SKM-1 treated with dmso at 0.1 percent for 144 hours (cell line): ENCODE results near the gene MYLK.
"Not testable (repeated sequence)": the region's sequence is repeated elsewhere in the genome, so short reads cannot be mapped to it uniquely, and the experiment has no call there.

Experiments
- DNase-seq: peaks from one replicate; lab custom pipeline; 2025; ENCODE audit not compliant: unreplicated experiment; lab: John Stamatoyannopoulos, UW

The MYLK gene

GRCh38 chr3:123884203-123884831, at the start of gene MYLK:
Gene MYLK, minus strand, starts transcription at chr3:123884332. Its CDS starts 90,491 bp downstream, at chr3:123793841.
- DNase-seq: peak; percentile 79

GRCh38 chr3:123930445-123930844, 46.3 kb upstream of the MYLK start:
- DNase-seq: no peak

GRCh38 chr3:123929325-123929724, 45.2 kb upstream of the MYLK start:
- DNase-seq: no peak

GRCh38 chr3:123926396-123926795, 42.3 kb upstream of the MYLK start:
- DNase-seq: no peak

- no peak for DNase-seq
These were observed 36.7 kb upstream of the MYLK start for GRCh38 chr3:123920868-123921267.

- no peak for DNase-seq
These were observed 36.3 kb upstream of the MYLK start for GRCh38 chr3:123920383-123920782.

GRCh38 chr3:123919353-123919752, 35.2 kb upstream of the MYLK start:
- no peak for DNase-seq

GRCh38 chr3:123914829-123915228, 30.7 kb upstream of the MYLK start:
- DNase-seq: no peak

GRCh38 chr3:123909785-123910184, 25.7 kb upstream of the MYLK start:
- no peak for DNase-seq

- DNase-seq: no peak
These were observed 23.6 kb upstream of the MYLK start for GRCh38 chr3:123907720-123908119.

GRCh38 chr3:123899300-123899865, 15.3 kb upstream of the MYLK start:
- no peak for DNase-seq

GRCh38 chr3:123893012-123893411, 8.9 kb upstream of the MYLK start:
- no peak for DNase-seq

- no peak for DNase-seq
These were observed 8.1 kb upstream of the MYLK start for GRCh38 chr3:123892195-123892594.

GRCh38 chr3:123890991-123891390, 6.9 kb upstream of the MYLK start:
- not testable (repeated sequence) for DNase-seq

GRCh38 chr3:123890162-123890561, 6.0 kb upstream of the MYLK start:
- DNase-seq: not testable (repeated sequence)

- no peak for DNase-seq
These were observed 861 bp upstream of the MYLK start for GRCh38 chr3:123884993-123885392.

- DNase-seq: no peak
These were observed 380 bp downstream of the MYLK start for GRCh38 chr3:123883701-123884202.

GRCh38 chr3:123883111-123883510, 1.0 kb downstream of the MYLK start:
- DNase-seq: no peak

- DNase-seq: no peak
These were observed 2.4 kb downstream of the MYLK start for GRCh38 chr3:123881771-123882170.

GRCh38 chr3:123880998-123881561, 3.1 kb downstream of the MYLK start:
- peak; percentile 9 for DNase-seq

- DNase-seq: no peak
These were observed 5.3 kb downstream of the MYLK start for GRCh38 chr3:123878807-123879206.

- DNase-seq: no peak
These were observed 6.2 kb downstream of the MYLK start for GRCh38 chr3:123877965-123878364.
